IMR-90 (cell line): Measurements from ENCODE around the gene ANK2. TPM values are rescaled to one million over a fixed set of nuclear protein-coding genes. Genes with fewer than 3 reads are reported as not detected.
A peak's percentile ranks its signal among the peaks of the same experiment; 100 is the strongest.

Experiments
- ATAC-seq: fragments of 200-7000 bp; cut with Tn5 transposase; 2 replicates; pipeline ENCODE4 v1.9.1; 2020; ENCODE audit warnings: low read depth, mild to moderate bottlenecking, moderate library complexity
- BruUV-seq: library from RNA; stranded (reverse); fragments of 400-500 nt; replicated peaks from 2 replicates; lab custom pipeline; 2021; lab: Mats Ljungman, UMichigan
- CTCF ChIA-PET: fragments of 300-600 bp; formaldehyde crosslinking; extraction: SDS; loops from one replicate; lab custom pipeline; 2021; ENCODE audit warnings: antibody characterized with exemption; lab: Yijun Ruan, JAX
- POLR2A ChIA-PET: fragments of 300-600 bp; sonication (Branson Sonifier 250); formaldehyde crosslinking; loops from one replicate; lab custom pipeline; 2022; ENCODE audit warnings: antibody characterized with exemption; ENCODE audit not compliant: unreplicated experiment; lab: Charles Lee
- DNase-seq: peaks from one replicate; pipeline ENCODE4 v3.0.0; 2013
- H2AFZ ChIP-seq: replicated peaks from 2 replicates; pipeline ENCODE3; 2013; ENCODE audit warnings: low read length, mild to moderate bottlenecking; ENCODE audit not compliant: poor library complexity
- H2AK5ac ChIP-seq: 2 replicates; pipeline ENCODE4 v1.6.1; 2013; ENCODE audit warnings: low read depth, low read length, inconsistent platforms
- H2AK9ac ChIP-seq: replicated peaks from 2 replicates; pipeline ENCODE3; 2013; ENCODE audit warnings: mild to moderate bottlenecking, low read depth, low read length, moderate library complexity; ENCODE audit not compliant: poor library complexity
- H2BK120ac ChIP-seq: 2 replicates; pipeline ENCODE4 v1.6.1; 2013; ENCODE audit warnings: low read depth, low read length, inconsistent platforms
- H2BK15ac ChIP-seq: 3 replicates; pipeline ENCODE4 v1.6.1; 2013; ENCODE audit warnings: low read depth, low read length, inconsistent platforms
- H2BK20ac ChIP-seq: 2 replicates; pipeline ENCODE4 v1.6.1; 2013; ENCODE audit warnings: low read depth, mild to moderate bottlenecking, inconsistent platforms, low read length, moderate library complexity
- H2BK5ac ChIP-seq: 2 replicates; pipeline ENCODE4 v1.6.1; 2013; ENCODE audit warnings: mild to moderate bottlenecking, low read depth, low read length, inconsistent platforms; ENCODE audit not compliant: poor library complexity, severe bottlenecking
- H3K14ac ChIP-seq: replicated peaks from 2 replicates; pipeline ENCODE4 v1.6.1; 2013; ENCODE audit warnings: low read depth, low read length, inconsistent platforms
- H3K18ac ChIP-seq: 2 replicates; pipeline ENCODE4 v1.6.1; 2013; ENCODE audit warnings: low read depth, low read length, control low read depth
- H3K23ac ChIP-seq: 2 replicates; pipeline ENCODE4 v1.6.1; 2013; ENCODE audit warnings: low read depth, low read length, inconsistent platforms
- H3K27ac ChIP-seq: 2 replicates; pipeline ENCODE4 v1.5.1; 2013; ENCODE audit warnings: mild to moderate bottlenecking, control low read depth, low read length; ENCODE audit not compliant: insufficient read depth
- H3K27me3 ChIP-seq: 2 replicates; pipeline ENCODE4 v1.6.1; 2013; ENCODE audit warnings: low read length; ENCODE audit not compliant: control insufficient read depth, insufficient read depth
- H3K36me3 ChIP-seq: 2 replicates; pipeline ENCODE4 v1.6.1; 2013; ENCODE audit warnings: low read length, mixed read lengths; ENCODE audit not compliant: control insufficient read depth, insufficient read depth
- H3K4ac ChIP-seq: 2 replicates; pipeline ENCODE4 v1.6.1; 2013; ENCODE audit warnings: low read depth, low read length, inconsistent platforms
- H3K4me1 ChIP-seq: 2 replicates; pipeline ENCODE4 v1.6.1; 2013; ENCODE audit warnings: low read length, mixed read lengths; ENCODE audit not compliant: control insufficient read depth, insufficient read depth
- H3K4me2 ChIP-seq: 2 replicates; pipeline ENCODE4 v1.6.1; 2013; ENCODE audit warnings: low read depth, mild to moderate bottlenecking, control low read depth, low read length, moderate library complexity
- H3K4me3 ChIP-seq: 2 replicates; pipeline ENCODE4 v1.5.1; 2013; ENCODE audit warnings: low read depth, mild to moderate bottlenecking, control low read depth, low read length, moderate library complexity; ENCODE audit not compliant: insufficient read depth
- H3K56ac ChIP-seq: 2 replicates; pipeline ENCODE4 v1.6.1; 2013; ENCODE audit warnings: low read length, inconsistent platforms; ENCODE audit not compliant: insufficient read depth; ENCODE audit errors: extremely low read depth
- H3K79me1 ChIP-seq, 2 experiments: 2 replicates each; pipeline ENCODE4 v1.6.1; 2013; ENCODE audit warnings: low read length in 2 of 2, inconsistent platforms in 1 of 2, low read depth in 1 of 2
- H3K9ac ChIP-seq: 2 replicates; pipeline ENCODE4 v1.6.1; 2013; ENCODE audit warnings: low read depth, low read length, control low read depth
- H3K9me1 ChIP-seq: 2 replicates; pipeline ENCODE4 v1.6.1; 2013; ENCODE audit warnings: low read length, inconsistent platforms; ENCODE audit not compliant: insufficient read depth
- H3K9me3 ChIP-seq: 2 replicates; pipeline ENCODE4 v1.6.1; 2013; ENCODE audit warnings: low read length; ENCODE audit not compliant: control insufficient read depth, insufficient read depth
- H4K20me1 ChIP-seq: 2 replicates; pipeline ENCODE4 v1.6.1; 2013; ENCODE audit warnings: low read length, inconsistent platforms; ENCODE audit not compliant: insufficient read depth
- H4K5ac ChIP-seq: 2 replicates; pipeline ENCODE4 v1.6.1; 2013; ENCODE audit warnings: mild to moderate bottlenecking, low read depth, low read length, control low read depth
- H4K8ac ChIP-seq, 2 experiments: 2 replicates each; pipeline ENCODE4 v1.6.1; 2013; ENCODE audit warnings: low read depth in 2 of 2, low read length in 2 of 2, control low read depth in 1 of 2, inconsistent platforms in 1 of 2
- H4K91ac ChIP-seq: 2 replicates; pipeline ENCODE4 v1.6.1; 2013; ENCODE audit warnings: low read depth, low read length, inconsistent platforms; ENCODE audit not compliant: insufficient read depth
- MAFK ChIP-seq: IDR thresholded peaks from 2 replicates; pipeline ENCODE4 v1.6.1; 2012; ENCODE audit warnings: low read depth, low read length, improper control_type of control experiment
- MAZ ChIP-seq: IDR thresholded peaks from 2 replicates; pipeline ENCODE4 v1.6.1; 2012; ENCODE audit warnings: low read depth, mild to moderate bottlenecking, low read length, improper control_type of control experiment, moderate library complexity, borderline replicate concordance
- WGBS, 2 experiments: methylation state at CpG; one replicate each; pipeline versions ENCODE4 v1.1.5 to v1.1.7; 2013; ENCODE audit warnings: missing lambda C conversion rate in 2 of 2; ENCODE audit not compliant: insufficient read length in 1 of 2; ENCODE audit errors: extremely low coverage in 2 of 2; 5-methylcytosine and 5-hydroxymethylcytosine counted together
- dilution Hi-C: fragments of 300-500 bp; cut with HindIII; formaldehyde crosslinking; loops from one replicate; pipeline ENCODE4 v1.14.3; 2018; ENCODE audit warnings: low sequenced_read_pairs; ENCODE audit not compliant: unreplicated experiment
- in situ Hi-C: fragments of 300-500 bp; cut with MboI; formaldehyde crosslinking; loops from 3 replicates; pipeline ENCODE4 v1.14.3; 2019; ENCODE audit warnings: low sequenced_read_pairs, inconsistent platforms, mixed read lengths
- intact Hi-C: fragments of 100-400 bp; cut with micrococcal nuclease; formaldehyde crosslinking; loops from 2 replicates; pipeline ENCODE4 v1.10.0; 2022
- polyA plus RNA-seq, 3 experiments: library from polyadenylated mRNA; depleted of rRNA; stranded (reverse); fragments of >200 nt; gene quantifications; 2 replicates each; pipeline ENCODE4 v1.2.3, GENCODE V29; 2012; ENCODE audit warnings: low replicate concordance in 1 of 3
- total RNA-seq: library from RNA; depleted of rRNA; stranded (reverse); fragments of >200 nt; gene quantifications from 2 replicates; pipeline ENCODE4 v1.2.3, GENCODE V29; 2012

ANK2 gene
- total and polyA plus RNA-seq, 2 of the 4 experiments (the other 2 are of a cell fraction), result 0.82 to 6.6 TPM

- in situ Hi-C loops, result no loop called here
- CTCF ChIA-PET, result interaction anchor here (0.6 to 2.3 kb wide), 4 partner anchors 12 to 995 kb away, joined by 3 to 5 read pairs (median 3); no protein-coding TSS in a partner anchor
- Histone ChIP-seq H3K56ac (no peak overlapping the region), H3K9ac (no peak overlapping the region), H3K9me3 (no peaks in the 10 kb centered on the region; the same call in 1 of the 2 replicates), H4K91ac (no peak overlapping the region), H3K27me3 (no peaks in the 10 kb centered on the region; the same call in 1 of the 2 replicates), H4K5ac (no peak overlapping the region), H3K27ac (no peak overlapping the region), H4K8ac (no peak overlapping the region), H3K4me1 (peaks cover 6% of the 10 kb centered on the region), H3K18ac (no peak overlapping the region), H3K9me1 (no peaks in the 10 kb centered on the region), H3K36me3 (no peaks in the 10 kb centered on the region), H4K20me1 (no peaks in the 10 kb centered on the region), H3K4me3 (no peak overlapping the region), H3K14ac (no peak overlapping the region), H2AK5ac (no peak overlapping the region), H3K79me1 (no peaks in the 10 kb centered on the region), H2BK20ac (peak overlapping the region; percentile 24; the same call in 1 of the 2 replicates), H2AFZ (no peak overlapping the region), H2BK5ac (no peak overlapping the region), H2AK9ac (no peak overlapping the region), H2BK120ac (no peak overlapping the region), H3K4me2 (peak overlapping the region; percentile 53; the same call in 1 of the 2 replicates), H3K4ac (no peak overlapping the region), H2BK15ac (no peak overlapping the region; the same call in 2 of the 3 replicates), H3K23ac (no peak overlapping the region)
- BruUV-seq, result no TSS peak
- TF ChIP-seq MAZ (no peak), MAFK (peak; percentile 74)
- no CpG with 5 or more reads among the region's 5 CpGs for WGBS, 2 experiments
- intact Hi-C loops, result loop anchor here (2.0 to 5.0 kb wide), 3 partner anchors 91 to 276 kb away; no protein-coding TSS in a partner anchor
- dilution Hi-C loops, result no loop called here
- POLR2A ChIA-PET, result no interaction called here
- ATAC-seq (peak; percentile 49; the same call in 1 of the 2 replicates), DNase-seq (peak; percentile 67)
Measured at GRCh38 chr4:113383111-113383785, 333.8 kb downstream of the ANK2 start.
